ENCODE results near the gene LAMB4.

Gene LAMB4

GRCh38 chr7:108059526-108059925 lies 70.6 kb downstream of the LAMB4 start:
- Mint-ChIP-seq H3K4me1 (no peaks in the 10 kb centered on the region), H3K27ac (no peak overlapping the region), H3K9me3 (no peaks in the 10 kb centered on the region), H3K36me3 (no peaks in the 10 kb centered on the region), H3K4me3 (no peak overlapping the region)
- no peak for DNase-seq (ENCODE audit: low spot score in 2 of 2)
- no peak for ATAC-seq

GRCh38 chr7:108057951-108058481 lies 72.1 kb downstream of the LAMB4 start:
- H3K27ac Mint-ChIP-seq: no peak overlapping the region
- H3K4me3 Mint-ChIP-seq: no peak overlapping the region
- DNase-seq (ENCODE audit: low spot score in 2 of 2): no peak
- no peak for ATAC-seq
- H3K9me3 Mint-ChIP-seq: no peaks in the 10 kb centered on the region
- no peaks in the 10 kb centered on the region for H3K36me3 Mint-ChIP-seq
- H3K4me1 Mint-ChIP-seq: no peaks in the 10 kb centered on the region

DNA sequence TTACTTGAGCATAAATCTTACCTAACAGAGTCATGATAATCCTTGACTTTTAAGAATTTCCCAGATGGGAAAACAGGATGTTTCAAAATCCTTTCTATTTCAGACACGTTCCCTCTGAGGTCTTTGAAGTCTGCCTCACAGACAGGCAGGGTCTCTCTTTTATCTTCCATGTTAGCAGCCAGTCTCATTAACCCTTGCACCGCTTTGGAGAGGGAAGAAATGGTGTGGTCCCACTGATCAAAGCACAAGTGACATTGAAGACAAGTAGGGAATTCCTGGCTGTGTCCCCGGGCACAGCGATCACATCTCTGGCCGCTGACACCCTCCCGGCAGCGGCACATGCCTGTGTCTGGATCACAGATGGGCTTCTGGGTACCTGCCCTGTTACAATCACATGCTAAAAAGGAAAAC lies 74.5 kb downstream of the LAMB4 start:
- H3K27ac Mint-ChIP-seq: no peak overlapping the region

DNA sequence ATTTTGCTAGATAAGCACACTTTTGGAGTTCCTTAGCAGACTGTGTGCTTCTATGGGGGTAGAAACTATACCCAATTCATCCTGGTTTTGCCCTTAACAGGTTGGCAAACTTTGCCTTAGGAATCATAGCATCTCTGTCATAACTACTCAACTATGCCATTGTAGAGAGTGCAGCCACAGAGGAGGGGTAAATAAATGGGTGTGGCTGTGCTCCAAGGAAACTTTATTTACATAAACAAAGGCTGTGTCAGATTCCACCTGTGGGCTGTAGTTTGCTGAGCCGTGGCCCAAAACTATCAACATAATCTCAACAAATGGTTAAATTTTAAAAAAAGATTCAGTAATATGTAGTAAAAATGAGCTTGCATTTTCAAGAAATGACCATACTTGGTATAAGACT lies 75.6 kb downstream of the LAMB4 start:
- Mint-ChIP-seq H3K27ac (no peak overlapping the region), H3K4me1 (no peaks in the 10 kb centered on the region), H3K36me3 (no peaks in the 10 kb centered on the region), H3K4me3 (no peak overlapping the region), H3K9me3 (no peaks in the 10 kb centered on the region)
- DNase-seq (ENCODE audit: low spot score in 2 of 2) (no peak), ATAC-seq (no peak)

More for the DNA sequence above, 74.5 kb downstream of the LAMB4 start:
- Mint-ChIP-seq H3K4me3 (no peak overlapping the region), H3K9me3 (no peaks in the 10 kb centered on the region), H3K36me3 (no peaks in the 10 kb centered on the region), H3K4me1 (no peaks in the 10 kb centered on the region)
- DNase-seq (ENCODE audit: low spot score in 2 of 2): no peak
- ATAC-seq: no peak

DNA sequence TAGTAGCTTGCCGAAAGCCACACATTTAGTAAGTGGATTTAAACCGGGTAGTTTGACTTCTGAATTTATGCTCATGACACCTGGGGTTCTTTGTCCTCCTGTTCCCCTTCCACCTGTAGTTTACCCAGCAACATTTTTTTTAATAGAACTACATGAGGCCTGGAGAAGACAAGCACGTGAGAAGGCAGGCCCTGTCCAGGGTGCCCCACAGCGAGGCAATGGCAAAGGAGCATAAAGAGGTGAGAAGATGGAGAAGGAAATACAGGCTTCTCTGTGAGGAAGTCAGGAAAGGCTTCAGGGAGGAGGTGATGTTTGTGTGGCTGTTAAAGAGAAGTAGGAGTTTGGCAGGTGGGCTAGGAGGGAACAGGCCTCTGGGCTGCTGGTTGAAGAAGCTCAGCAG lies 76.9 kb downstream of the LAMB4 start:
- DNase-seq (ENCODE audit: low spot score in 2 of 2) (no peak), ATAC-seq (no peak)
- Mint-ChIP-seq H3K9me3 (no peaks in the 10 kb centered on the region), H3K36me3 (no peaks in the 10 kb centered on the region), H3K27ac (no peak overlapping the region), H3K4me3 (no peak overlapping the region), H3K4me1 (no peaks in the 10 kb centered on the region)

- Mint-ChIP-seq H3K4me3 (no peak overlapping the region), H3K4me1 (no peaks in the 10 kb centered on the region), H3K36me3 (no peaks in the 10 kb centered on the region), H3K27ac (no peak overlapping the region), H3K9me3 (no peaks in the 10 kb centered on the region)
- ATAC-seq: no peak
- no peak for DNase-seq (ENCODE audit: low spot score in 2 of 2)
These were observed 78.7 kb downstream of the LAMB4 start for GRCh38 chr7:108051454-108051853.

DNA sequence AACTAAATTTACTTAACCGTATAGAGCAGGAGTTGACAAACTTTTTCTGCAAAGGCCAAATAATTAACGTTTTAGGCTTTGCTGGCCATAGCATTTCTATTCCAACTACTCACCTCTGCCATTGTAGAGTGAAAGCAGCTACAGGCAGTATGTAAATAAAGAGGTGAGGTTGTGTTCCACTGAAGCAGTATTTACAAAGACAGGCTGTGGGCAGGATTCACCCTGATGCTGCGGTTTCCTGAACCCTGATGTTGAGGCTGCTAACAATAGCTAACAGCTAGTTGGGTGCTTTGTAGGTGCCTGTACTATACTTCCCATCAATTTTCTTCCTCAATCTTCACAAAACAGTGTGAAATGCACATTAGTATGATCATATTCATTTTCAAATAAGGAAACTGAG lies 80.2 kb downstream of the LAMB4 start:
- no peak overlapping the region for H3K4me3 Mint-ChIP-seq
- H3K4me1 Mint-ChIP-seq: no peaks in the 10 kb centered on the region
- ATAC-seq (no peak), DNase-seq (ENCODE audit: low spot score in 2 of 2) (no peak)
- H3K36me3 Mint-ChIP-seq: no peaks in the 10 kb centered on the region
- H3K9me3 Mint-ChIP-seq: no peaks in the 10 kb centered on the region
- H3K27ac Mint-ChIP-seq: no peak overlapping the region

DNA sequence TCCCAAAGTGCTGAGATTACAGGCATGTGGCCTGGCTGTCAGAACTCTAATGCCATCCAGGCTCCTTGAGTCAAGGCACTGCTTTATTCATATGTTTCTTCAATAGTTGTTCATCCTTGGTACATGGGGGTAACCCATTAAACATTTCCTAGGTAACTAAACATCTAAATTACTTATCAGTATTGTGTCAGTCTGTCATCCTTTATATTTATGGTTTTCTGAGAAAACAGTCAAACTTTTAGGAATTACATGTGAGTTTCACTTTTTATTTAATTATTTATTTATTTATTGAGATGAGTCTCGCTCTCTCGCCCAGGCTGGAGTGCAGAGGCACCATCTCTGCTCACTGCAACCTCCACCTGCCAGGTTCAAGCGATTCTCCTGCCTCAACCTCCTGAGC lies 81.7 kb downstream of the LAMB4 start:
- Mint-ChIP-seq H3K4me3 (no peak overlapping the region), H3K27ac (no peak overlapping the region), H3K9me3 (no peaks in the 10 kb centered on the region), H3K36me3 (no peaks in the 10 kb centered on the region), H3K4me1 (no peaks in the 10 kb centered on the region)
- DNase-seq (ENCODE audit: low spot score in 2 of 2): no peak
- ATAC-seq: no peak

GRCh38 chr7:108046952-108047506 lies 83.1 kb downstream of the LAMB4 start:
- no peak for DNase-seq (ENCODE audit: low spot score in 2 of 2)
- Mint-ChIP-seq H3K9me3 (no peaks in the 10 kb centered on the region), H3K27ac (no peak overlapping the region), H3K4me3 (no peak overlapping the region), H3K4me1 (no peaks in the 10 kb centered on the region), H3K36me3 (no peaks in the 10 kb centered on the region)
- no peak for ATAC-seq

DNA sequence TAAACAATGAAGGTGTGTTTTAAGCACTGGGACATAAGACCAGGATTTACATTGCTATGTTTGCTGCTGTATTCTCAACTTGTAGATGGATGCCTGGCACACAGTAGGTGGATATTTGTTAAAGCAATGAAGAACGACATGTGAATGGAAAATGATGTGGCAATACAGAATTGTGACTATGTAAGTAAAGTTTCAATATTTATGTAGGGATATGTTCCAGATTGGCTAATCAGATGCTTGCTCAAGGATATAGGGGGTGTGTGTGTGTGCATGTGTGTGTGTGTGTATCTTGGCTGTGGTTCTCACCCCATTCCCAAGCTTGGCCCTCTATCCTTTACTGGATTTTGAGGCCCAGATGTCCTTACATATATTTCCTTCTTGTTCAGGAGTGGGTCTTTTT lies 84.5 kb downstream of the LAMB4 start:
- DNase-seq (ENCODE audit: low spot score in 2 of 2): no peak
- no peaks in the 10 kb centered on the region for H3K4me1 Mint-ChIP-seq
- H3K9me3 Mint-ChIP-seq: no peaks in the 10 kb centered on the region
- no peaks in the 10 kb centered on the region for H3K36me3 Mint-ChIP-seq
- no peak overlapping the region for H3K27ac Mint-ChIP-seq
- H3K4me3 Mint-ChIP-seq: no peak overlapping the region
- no peak for ATAC-seq

- ATAC-seq (no peak), DNase-seq (ENCODE audit: low spot score in 2 of 2) (no peak)
- no peak overlapping the region for H3K27ac Mint-ChIP-seq
- H3K4me3 Mint-ChIP-seq: no peak overlapping the region
- no peaks in the 10 kb centered on the region for H3K36me3 Mint-ChIP-seq
- H3K4me1 Mint-ChIP-seq: no peaks in the 10 kb centered on the region
- H3K9me3 Mint-ChIP-seq: no peaks in the 10 kb centered on the region
These were observed 85.0 kb downstream of the LAMB4 start for GRCh38 chr7:108045154-108045553.

DNA sequence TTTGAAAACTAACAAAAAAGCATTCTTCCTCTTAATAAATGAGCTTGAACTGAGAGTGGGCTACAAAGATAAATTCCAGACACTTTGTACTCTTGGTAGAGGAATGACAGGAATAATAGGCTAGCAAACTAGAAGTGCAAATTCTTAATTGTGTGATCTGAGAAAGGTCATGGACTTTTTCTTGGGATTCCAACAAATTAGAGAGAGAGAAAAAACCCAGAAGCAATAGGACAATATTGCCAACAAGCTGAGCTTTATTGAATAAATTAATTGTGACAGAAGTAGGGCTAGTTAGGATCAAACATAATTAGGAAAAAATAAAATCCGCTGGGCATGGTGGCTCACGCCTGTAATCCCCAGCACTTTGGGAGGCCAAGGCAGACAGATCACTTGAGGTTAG lies 85.8 kb downstream of the LAMB4 start:
- Mint-ChIP-seq H3K4me1 (no peaks in the 10 kb centered on the region), H3K27ac (no peak overlapping the region), H3K36me3 (no peaks in the 10 kb centered on the region), H3K9me3 (no peaks in the 10 kb centered on the region), H3K4me3 (no peak overlapping the region)
- ATAC-seq (no peak), DNase-seq (ENCODE audit: low spot score in 2 of 2) (no peak)

GRCh38 chr7:108038986-108039385 lies 91.2 kb downstream of the LAMB4 start:
- no peak overlapping the region for H3K27ac Mint-ChIP-seq

DNA sequence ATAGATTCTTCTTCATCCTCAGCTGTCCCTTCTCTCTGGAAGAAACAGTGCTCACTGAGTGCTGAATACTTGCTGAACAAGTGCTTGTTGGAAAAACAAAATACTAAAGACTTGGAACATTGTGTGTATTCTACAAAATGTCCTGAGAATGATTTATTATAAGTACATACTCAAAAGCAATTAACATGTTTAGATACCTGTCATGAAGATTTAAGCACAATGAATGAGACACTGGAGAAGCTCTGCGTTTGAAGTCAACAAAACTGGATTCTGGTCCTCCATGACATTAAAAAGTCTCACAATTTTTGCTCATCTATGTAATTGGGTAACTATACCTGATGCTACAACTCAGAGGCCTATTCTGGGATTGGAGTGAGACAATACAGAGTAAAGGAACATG lies 92.4 kb downstream of the LAMB4 start:
- Mint-ChIP-seq H3K9me3 (no peaks in the 10 kb centered on the region), H3K4me1 (no peaks in the 10 kb centered on the region), H3K36me3 (no peaks in the 10 kb centered on the region), H3K4me3 (no peak overlapping the region), H3K27ac (no peak overlapping the region)
- no peak for ATAC-seq
- no peak for DNase-seq (ENCODE audit: low spot score in 2 of 2)

More at GRCh38 chr7:108038986-108039385, 91.2 kb downstream of the LAMB4 start:
- H3K4me1 Mint-ChIP-seq: no peaks in the 10 kb centered on the region
- DNase-seq (ENCODE audit: low spot score in 2 of 2): no peak
- no peaks in the 10 kb centered on the region for H3K9me3 Mint-ChIP-seq
- ATAC-seq: no peak
- H3K4me3 Mint-ChIP-seq: no peak overlapping the region
- no peaks in the 10 kb centered on the region for H3K36me3 Mint-ChIP-seq

GRCh38 chr7:108037140-108037539 lies 93.0 kb downstream of the LAMB4 start:
- ATAC-seq (no peak), DNase-seq (ENCODE audit: low spot score in 2 of 2) (no peak)
- Mint-ChIP-seq H3K4me1 (no peaks in the 10 kb centered on the region), H3K4me3 (no peak overlapping the region), H3K9me3 (no peaks in the 10 kb centered on the region), H3K27ac (no peak overlapping the region), H3K36me3 (no peaks in the 10 kb centered on the region)

GRCh38 chr7:108034586-108034985 lies 95.6 kb downstream of the LAMB4 start:
- no peak overlapping the region for H3K27ac Mint-ChIP-seq
- no peaks in the 10 kb centered on the region for H3K36me3 Mint-ChIP-seq
- no peaks in the 10 kb centered on the region for H3K4me1 Mint-ChIP-seq

More at GRCh38 chr7:108034586-108034985, 95.6 kb downstream of the LAMB4 start:
- ATAC-seq (no peak), DNase-seq (ENCODE audit: low spot score in 2 of 2) (no peak)
- Mint-ChIP-seq H3K4me3 (no peak overlapping the region), H3K9me3 (no peaks in the 10 kb centered on the region)
